Measurements from ENCODE around the gene RBM18. TPM values are rescaled to one million over a fixed set of nuclear protein-coding genes. Genes with fewer than 3 reads are reported as not detected.

RBM18 gene
- total and polyA plus RNA-seq, 4 donors = 7.6 to 16.6 (median 11.6) TPM

DNA sequence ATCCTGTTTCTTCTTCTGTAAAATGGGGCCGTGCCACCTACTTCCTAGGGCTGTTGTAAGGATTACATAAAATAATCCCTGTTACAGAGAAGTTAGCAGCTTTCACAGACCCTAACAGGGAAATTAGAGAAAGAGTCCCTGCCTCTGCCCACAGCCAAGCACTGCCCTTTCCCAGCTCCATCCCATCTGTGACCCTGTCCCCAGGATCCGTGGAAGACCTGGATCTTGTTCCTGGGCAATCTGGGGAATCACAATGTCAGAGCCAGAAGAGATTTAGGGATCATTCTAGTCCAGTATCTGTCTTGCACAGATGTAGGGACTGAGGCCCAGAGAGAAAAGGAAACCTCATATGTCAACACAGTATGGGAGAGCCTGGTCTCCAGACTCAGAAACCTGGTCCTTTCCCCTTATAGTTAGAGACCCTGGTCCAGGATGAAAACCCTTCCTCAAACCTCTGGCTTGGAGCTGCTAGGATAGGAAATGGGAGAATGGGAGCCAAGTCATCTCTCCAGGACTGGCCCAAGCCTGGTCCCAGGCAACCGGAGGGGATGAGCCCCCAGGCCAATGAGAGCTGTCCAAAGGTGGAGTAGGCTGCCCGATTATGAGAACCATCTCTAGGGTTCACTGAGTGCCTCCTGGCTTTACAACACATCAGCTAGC, 48.4 kb downstream of the RBM18 start:
- intact Hi-C loops (cut with DNase I) = no loop called here
- no peak for DNase-seq
- Histone ChIP-seq H3K36me3 (ENCODE audit: control insufficient read depth in 1 of 2, insufficient read depth in 2 of 2, low read length in 1 of 2) (no peaks in the 10 kb centered on the region), H3K4me1 (ENCODE audit: control insufficient read depth in 1 of 2, insufficient read depth in 2 of 2, low read length in 2 of 2) (no peaks in the 10 kb centered on the region), H3K27ac (ENCODE audit: low read depth in 1 of 2, low read length in 2 of 2) (no peak overlapping the region), H3K27me3 (ENCODE audit: control insufficient read depth in 1 of 2, insufficient read depth in 2 of 2, low read length in 1 of 2) (no peaks in the 10 kb centered on the region), H3K9me3 (ENCODE audit: control insufficient read depth, low read length) (peaks cover 2% of the 10 kb centered on the region), H3K4me3 (ENCODE audit: low read length in 2 of 2) (no peak overlapping the region)
- ATAC-seq (ENCODE audit: low FRiP score) = no peak
- whole genome bisulfite sequencing, 2 donors = 73 to 79% methylated on average over 4 of the region's 4 CpGs

DNA sequence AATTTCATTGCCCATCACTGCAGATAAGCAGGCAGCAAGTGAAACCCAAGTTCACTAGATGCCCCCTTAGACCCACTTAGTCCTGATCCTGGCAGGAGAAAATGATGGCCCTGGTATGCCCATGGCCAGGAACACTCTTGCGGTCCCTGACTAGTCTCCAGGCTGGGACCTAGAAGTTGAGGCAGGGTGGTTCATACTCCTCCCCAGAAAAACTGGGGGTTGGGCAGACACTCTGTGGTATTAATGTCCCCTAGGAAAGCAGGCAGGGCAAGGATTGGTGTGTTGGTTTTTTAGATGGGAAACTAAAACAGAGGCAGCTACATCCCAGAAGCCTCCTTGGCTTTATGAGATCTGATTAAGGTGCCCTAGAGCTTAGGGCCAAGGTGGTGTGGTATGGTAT, 49.0 kb downstream of the RBM18 start:
- WGBS, 2 donors = 95 to 96% methylated on average over 1 of the region's 1 CpG
- Histone ChIP-seq H3K9me3 (ENCODE audit: control insufficient read depth, low read length) (peaks cover 2% of the 10 kb centered on the region), H3K36me3 (ENCODE audit: control insufficient read depth in 1 of 2, insufficient read depth in 2 of 2, low read length in 1 of 2) (no peaks in the 10 kb centered on the region), H3K27ac (ENCODE audit: low read depth in 1 of 2, low read length in 2 of 2) (no peak overlapping the region), H3K4me1 (ENCODE audit: control insufficient read depth in 1 of 2, insufficient read depth in 2 of 2, low read length in 2 of 2) (no peaks in the 10 kb centered on the region), H3K27me3 (ENCODE audit: control insufficient read depth in 1 of 2, insufficient read depth in 2 of 2, low read length in 1 of 2) (no peaks in the 10 kb centered on the region), H3K4me3 (ENCODE audit: low read length in 2 of 2) (no peak overlapping the region)
- DNase-seq = no peak
- intact Hi-C loops (cut with DNase I) = no loop called here
- no peak for ATAC-seq (ENCODE audit: low FRiP score)

DNA sequence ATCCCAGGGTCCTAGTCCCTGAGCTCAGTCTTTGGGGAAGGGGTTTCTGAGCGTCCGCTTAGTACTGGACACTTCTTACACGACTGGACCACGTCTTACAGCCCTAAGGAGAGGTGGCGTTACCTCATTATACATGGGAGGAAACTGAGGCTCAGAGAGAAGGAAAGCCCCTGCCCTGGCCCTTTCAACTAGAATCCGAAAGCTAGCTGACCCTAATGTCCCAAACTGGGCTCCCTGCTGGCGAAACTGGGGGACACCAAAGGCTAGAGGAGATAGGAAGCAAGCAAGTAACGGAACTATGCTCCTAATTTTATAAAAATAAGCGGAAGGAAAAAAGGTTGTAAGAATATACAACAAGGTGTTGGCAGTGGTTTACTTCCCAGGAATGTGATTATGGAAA, 50.1 kb downstream of the RBM18 start:
- H3K27ac ChIP-seq (ENCODE audit: low read depth in 1 of 2, low read length in 2 of 2) = no peak overlapping the region
- peaks cover 0 to 2% of the 10 kb centered on the region in 2 donors for H3K27me3 ChIP-seq (ENCODE audit: control insufficient read depth in 1 of 2, insufficient read depth in 2 of 2, low read length in 1 of 2)
- no peak overlapping the region for H3K4me3 ChIP-seq (ENCODE audit: low read length in 2 of 2)
- 26 to 28% methylated on average over 9 of the region's 9 CpGs for WGBS, 2 donors
- ATAC-seq (ENCODE audit: low FRiP score) (no peak), DNase-seq (no peak)
- H3K4me1 ChIP-seq (ENCODE audit: control insufficient read depth in 1 of 2, insufficient read depth in 2 of 2, low read length in 2 of 2) = no peaks in the 10 kb centered on the region
- H3K9me3 ChIP-seq (ENCODE audit: control insufficient read depth, low read length) = peaks cover 2% of the 10 kb centered on the region
- intact Hi-C loops (cut with DNase I) = no loop called here
- H3K36me3 ChIP-seq (ENCODE audit: control insufficient read depth in 1 of 2, insufficient read depth in 2 of 2, low read length in 1 of 2) = no peaks in the 10 kb centered on the region

DNA sequence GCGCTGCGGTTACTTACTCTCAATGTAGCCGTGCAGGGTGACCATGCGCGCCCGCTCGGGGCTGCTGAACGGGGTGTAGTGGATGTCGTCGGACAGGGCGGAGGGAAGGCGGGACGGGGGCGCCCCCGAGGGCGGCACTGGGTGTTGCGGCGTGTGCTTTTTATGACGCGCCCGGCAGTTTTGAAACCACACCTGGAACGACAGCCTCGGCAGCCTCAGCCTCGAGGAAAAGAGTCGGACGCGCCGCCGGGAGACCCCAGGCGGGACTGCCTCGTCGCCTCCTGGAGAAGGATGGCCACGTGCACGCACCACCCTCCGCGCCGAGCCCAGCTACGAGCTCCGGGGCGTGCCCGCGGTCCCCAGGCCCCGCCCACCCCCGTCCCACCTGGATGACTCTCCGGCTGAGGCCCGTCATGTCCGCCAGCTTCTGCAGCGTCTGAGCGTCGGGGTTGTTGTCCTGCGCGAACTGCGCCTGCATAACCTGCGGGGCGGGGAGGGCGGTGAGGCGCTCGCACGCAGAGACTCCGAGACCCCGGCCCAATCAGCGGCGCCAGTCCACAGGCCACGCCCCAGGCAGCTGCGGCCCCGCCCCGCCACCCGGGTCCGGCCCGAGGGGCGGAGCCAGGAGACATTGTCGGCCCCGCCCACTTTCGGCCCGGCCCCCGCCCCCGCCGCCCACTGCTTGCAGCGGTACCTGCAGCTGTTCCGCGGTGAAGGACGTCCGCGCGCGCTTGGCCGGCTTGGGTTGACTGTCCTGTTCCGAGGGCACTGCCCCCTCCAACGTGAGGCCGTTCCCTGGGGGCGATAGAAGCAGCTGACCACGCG, 50.8 kb downstream of the RBM18 start:
- Histone ChIP-seq H3K36me3 (ENCODE audit: control insufficient read depth in 1 of 2, insufficient read depth in 2 of 2, low read length in 1 of 2) (no peaks in the 10 kb centered on the region), H3K4me3 (ENCODE audit: low read length in 2 of 2) (no peak overlapping the region), H3K27ac (ENCODE audit: low read depth in 1 of 2, low read length in 2 of 2) (no peak overlapping the region), H3K9me3 (ENCODE audit: control insufficient read depth, low read length) (peaks cover 2% of the 10 kb centered on the region), H3K27me3 (ENCODE audit: control insufficient read depth in 1 of 2, insufficient read depth in 2 of 2, low read length in 1 of 2) (peaks cover 0 to 2% of the 10 kb centered on the region in 2 donors), H3K4me1 (ENCODE audit: control insufficient read depth in 1 of 2, insufficient read depth in 2 of 2, low read length in 2 of 2) (no peaks in the 10 kb centered on the region)
- no peak for ATAC-seq (ENCODE audit: low FRiP score)
- intact Hi-C loops (cut with DNase I) = no loop called here
- 1 to 2% methylated on average over 57 to 93 of the region's 93 CpGs for WGBS, 2 donors
- DNase-seq = no peak

DNA sequence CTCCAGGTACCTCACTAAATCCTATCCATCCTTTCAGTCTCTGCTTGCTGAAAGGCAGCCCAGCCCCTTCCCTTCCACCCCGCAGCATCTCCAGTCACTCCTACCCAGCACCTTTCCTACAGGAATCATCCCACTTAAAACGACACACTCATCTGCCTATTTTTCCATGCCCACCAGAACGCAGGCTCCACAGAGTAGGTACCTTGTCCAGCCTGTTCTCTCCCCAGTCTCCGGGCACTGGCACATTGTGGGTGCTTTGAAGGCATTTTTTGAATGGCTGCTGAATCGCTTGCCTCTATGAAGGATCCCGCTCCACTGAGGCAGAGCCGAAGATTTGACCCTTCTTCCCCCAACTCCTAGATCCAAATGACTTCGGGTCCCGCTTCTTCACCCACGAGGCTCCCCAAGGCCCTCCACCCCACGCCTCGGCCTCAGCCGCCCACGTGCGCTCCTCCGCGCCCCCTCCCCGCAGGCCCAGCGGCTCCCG, 51.5 kb downstream of the RBM18 start:
- H3K27me3 ChIP-seq (ENCODE audit: control insufficient read depth in 1 of 2, insufficient read depth in 2 of 2, low read length in 1 of 2) = peaks cover 0 to 2% of the 10 kb centered on the region in 2 donors
- H3K27ac ChIP-seq (ENCODE audit: low read depth in 1 of 2, low read length in 2 of 2) = no peak overlapping the region
- intact Hi-C loops (cut with DNase I) = no loop called here
- no peaks in the 10 kb centered on the region for H3K36me3 ChIP-seq (ENCODE audit: control insufficient read depth in 1 of 2, insufficient read depth in 2 of 2, low read length in 1 of 2)
- WGBS, 2 donors = 26 to 30% methylated on average over 20 of the region's 20 CpGs
- DNase-seq = no peak
- ATAC-seq (ENCODE audit: low FRiP score) = no peak
- H3K4me3 ChIP-seq (ENCODE audit: low read length in 2 of 2) = no peak overlapping the region
- H3K9me3 ChIP-seq (ENCODE audit: control insufficient read depth, low read length) = peaks cover 2% of the 10 kb centered on the region
- no peaks in the 10 kb centered on the region for H3K4me1 ChIP-seq (ENCODE audit: control insufficient read depth in 1 of 2, insufficient read depth in 2 of 2, low read length in 2 of 2)

DNA sequence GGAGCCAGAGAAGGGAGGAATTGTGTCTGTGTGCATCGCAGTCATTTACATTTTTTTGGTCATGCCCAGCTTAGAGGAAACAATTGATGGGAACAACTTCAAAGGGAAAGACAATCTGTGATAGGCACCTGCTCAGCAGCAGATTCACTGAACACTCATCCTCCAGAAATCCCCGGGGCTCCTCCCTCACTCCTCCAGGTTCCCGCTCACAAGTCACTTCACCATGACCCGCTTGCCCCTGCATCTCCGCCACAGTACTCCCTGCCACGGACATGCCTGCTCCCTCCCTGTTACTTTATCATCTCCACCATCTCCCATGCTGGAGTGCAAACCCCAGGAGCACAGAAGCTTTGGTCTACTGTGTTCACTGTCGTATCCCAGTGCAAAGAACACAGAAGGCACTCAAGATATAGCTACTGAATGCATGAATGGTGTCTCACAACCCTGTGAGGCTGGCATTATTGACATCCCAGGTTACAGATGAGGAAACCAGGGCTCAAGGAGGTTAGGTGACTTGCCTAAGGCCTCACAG, 52.1 kb downstream of the RBM18 start:
- ATAC-seq (ENCODE audit: low FRiP score) (no peak), DNase-seq (no peak)
- H3K9me3 ChIP-seq (ENCODE audit: control insufficient read depth, low read length) = peaks cover 2% of the 10 kb centered on the region
- no peak overlapping the region for H3K27ac ChIP-seq (ENCODE audit: low read depth in 1 of 2, low read length in 2 of 2)
- intact Hi-C loops (cut with DNase I) = no loop called here
- H3K27me3 ChIP-seq (ENCODE audit: control insufficient read depth in 1 of 2, insufficient read depth in 2 of 2, low read length in 1 of 2) = peaks cover 0 to 2% of the 10 kb centered on the region in 2 donors
- H3K4me3 ChIP-seq (ENCODE audit: low read length in 2 of 2) = no peak overlapping the region
- no peaks in the 10 kb centered on the region for H3K36me3 ChIP-seq (ENCODE audit: control insufficient read depth in 1 of 2, insufficient read depth in 2 of 2, low read length in 1 of 2)
- WGBS, 2 donors = 78 to 87% methylated on average over 7 of the region's 7 CpGs
- no peaks in the 10 kb centered on the region for H3K4me1 ChIP-seq (ENCODE audit: control insufficient read depth in 1 of 2, insufficient read depth in 2 of 2, low read length in 2 of 2)

DNA sequence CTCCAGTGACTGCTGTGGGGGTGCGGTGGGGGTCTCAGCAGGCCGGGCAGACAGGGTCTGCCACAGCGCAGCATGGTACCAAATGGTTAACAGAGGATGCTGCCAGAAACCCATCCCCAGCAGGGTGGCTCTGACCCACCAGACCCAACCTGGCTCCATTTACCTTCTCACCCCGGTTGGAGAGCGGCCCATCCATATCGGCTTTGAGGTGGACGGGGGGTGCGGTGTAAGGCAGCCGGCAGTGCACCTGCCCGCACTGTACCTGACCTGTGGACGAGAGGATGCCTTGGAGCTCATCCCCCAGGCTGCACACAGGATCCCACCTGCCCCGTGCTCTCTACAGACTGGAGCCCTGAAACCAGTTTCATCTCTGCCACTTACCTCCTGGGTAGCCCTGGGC, 55.2 kb downstream of the RBM18 start:
- Histone ChIP-seq H3K4me1 (ENCODE audit: control insufficient read depth in 1 of 2, insufficient read depth in 2 of 2, low read length in 2 of 2) (no peaks in the 10 kb centered on the region), H3K4me3 (ENCODE audit: low read length in 2 of 2) (no peak overlapping the region), H3K9me3 (ENCODE audit: control insufficient read depth, low read length) (no peaks in the 10 kb centered on the region), H3K27ac (ENCODE audit: low read depth in 1 of 2, low read length in 2 of 2) (no peak overlapping the region), H3K27me3 (ENCODE audit: control insufficient read depth in 1 of 2, insufficient read depth in 2 of 2, low read length in 1 of 2) (peaks cover 0 to 2% of the 10 kb centered on the region in 2 donors), H3K36me3 (ENCODE audit: control insufficient read depth in 1 of 2, insufficient read depth in 2 of 2, low read length in 1 of 2) (no peaks in the 10 kb centered on the region)
- WGBS, 2 donors = 88 to 94% methylated on average over 12 of the region's 12 CpGs
- intact Hi-C loops (cut with DNase I) = no loop called here
- ATAC-seq (ENCODE audit: low FRiP score) = no peak
- DNase-seq = peak in 1 of 2 donors; percentile 67

DNA sequence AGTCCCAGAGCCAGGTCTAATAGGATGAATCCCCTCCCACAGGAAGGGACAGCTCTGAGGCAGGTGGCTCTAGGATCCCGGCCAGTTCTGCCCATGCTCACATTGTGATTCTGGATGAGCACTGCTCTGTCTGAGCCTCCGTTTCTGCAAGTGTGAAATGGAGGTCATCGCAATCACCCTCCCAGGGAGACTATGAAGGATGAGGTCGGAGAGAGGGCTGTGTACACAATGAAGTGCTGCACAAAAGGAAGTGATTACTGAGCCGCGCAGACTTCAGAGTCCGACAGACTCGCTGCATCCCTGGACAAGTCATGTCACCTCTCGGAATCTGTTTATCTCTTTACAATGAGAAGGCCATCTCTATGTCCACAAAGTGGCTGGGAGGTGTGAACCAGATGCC, 57.5 kb downstream of the RBM18 start:
- DNase-seq (no peak), ATAC-seq (ENCODE audit: low FRiP score) (no peak)
- H3K4me1 ChIP-seq (ENCODE audit: control insufficient read depth in 1 of 2, insufficient read depth in 2 of 2, low read length in 2 of 2) = no peaks in the 10 kb centered on the region
- H3K9me3 ChIP-seq (ENCODE audit: control insufficient read depth, low read length) = no peaks in the 10 kb centered on the region
- WGBS, 2 donors = 59 to 68% methylated on average over 9 of the region's 9 CpGs
- peaks cover 0 to 2% of the 10 kb centered on the region in 2 donors for H3K27me3 ChIP-seq (ENCODE audit: control insufficient read depth in 1 of 2, insufficient read depth in 2 of 2, low read length in 1 of 2)
- no peaks in the 10 kb centered on the region for H3K36me3 ChIP-seq (ENCODE audit: control insufficient read depth in 1 of 2, insufficient read depth in 2 of 2, low read length in 1 of 2)
- no peak overlapping the region for H3K4me3 ChIP-seq (ENCODE audit: low read length in 2 of 2)
- no peak overlapping the region for H3K27ac ChIP-seq (ENCODE audit: low read depth in 1 of 2, low read length in 2 of 2)
- intact Hi-C loops (cut with DNase I) = no loop called here

All from aorta (tissue), 5 donors.